Stomach (tissue), 9 donors: ENCODE measurements around the gene CDH2. TPM values are rescaled to one million over a fixed set of nuclear protein-coding genes. Genes with fewer than 3 reads are reported as not detected.

Source experiments
- DNase-seq, 2 donors: peaks; one replicate each; pipeline versions ENCODE4 v3.0.0 to v3.0.0-alpha.2; 2013 to 2019
- H3K27ac ChIP-seq, 5 donors: fragments of 200-600 bp in 4 of 5; sonication (generic) in 4 of 5; one replicate each; pipeline ENCODE4 v1.5.1; 2013 to 2019; ENCODE audit warnings: mild to moderate bottlenecking in 1 of 5, moderate library complexity in 1 of 5
- H3K27me3 ChIP-seq, 3 donors: fragments of 200-600 bp; sonication (generic); one replicate each; pipeline ENCODE4 v1.5.1; 2017 to 2019; ENCODE audit warnings: mixed run types in 1 of 3
- H3K36me3 ChIP-seq, 4 donors: fragments of 200-600 bp; sonication (generic); 1 replicate in 3 of 4; 2 replicates in 1 of 4; pipeline ENCODE4 v1.5.1; 2016 to 2019
- H3K4me1 ChIP-seq, 4 donors: fragments of 200-600 bp; sonication (generic); one replicate each; pipeline ENCODE4 v1.5.1; 2016 to 2019
- H3K4me3 ChIP-seq, 4 donors: fragments of 200-600 bp; sonication (generic) in 3 of 4; one replicate each; pipeline ENCODE4 v1.5.1; 2016 to 2019; ENCODE audit warnings: mild to moderate bottlenecking in 1 of 4
- H3K9me3 ChIP-seq, 4 donors: fragments of 200-600 bp; sonication (generic); one replicate each; pipeline ENCODE4 v1.5.1; 2016 to 2019
- EP300 ChIP-seq: sonication (generic); formaldehyde crosslinking; IDR thresholded peaks from one replicate; pipeline ENCODE4 v1.6.1; 2017; ENCODE audit warnings: antibody characterized with exemption
- POLR2A ChIP-seq, 4 donors: fragments of 450-650 bp; IDR thresholded peaks; one replicate each; pipeline ENCODE4 v1.6.1; 2016; ENCODE audit warnings: antibody characterized with exemption in 4 of 4, control low read depth in 2 of 4, mild to moderate bottlenecking in 1 of 4, moderate library complexity in 1 of 4
- POLR2AphosphoS5 ChIP-seq, 3 donors: sonication (generic); formaldehyde crosslinking; IDR thresholded peaks; one replicate each; pipeline ENCODE4 v1.6.1; 2016; ENCODE audit warnings: antibody characterized with exemption in 3 of 3
- WGBS, 5 donors: extraction: QIAGEN DNeasy Blood & Tissue Kit in 3 of 5; methylation state at CpG; one replicate each; pipeline versions ENCODE4 v1.1.5 to v1.1.7; 2013 to 2018; 5-methylcytosine and 5-hydroxymethylcytosine counted together
- intact Hi-C: fragments of 100-400 bp; cut with DNase I; formaldehyde crosslinking; loops from one replicate; pipeline ENCODE4 v1.15.1; 2023; ENCODE audit warnings: low total_unique reads
- polyA plus RNA-seq, 3 donors: library from polyadenylated mRNA; stranded (reverse); fragments of 200-250 nt; gene quantifications; one replicate each; pipeline ENCODE4 v1.2.3, GENCODE V29; 2013
- total RNA-seq, 5 donors: library from RNA; depleted of rRNA; stranded (reverse); fragments of >200 nt; gene quantifications; one replicate each; pipeline versions ENCODE4 v1.1.0 to v1.2.3, GENCODE V29; 2014 to 2016
- TF ChIP-seq, protein P1 (sequence below), 7 experiments: fragments of 450-650 bp in 4 of 7; fragments of 200-600 bp in 3 of 7; sonication (generic) in 3 of 7; IDR thresholded peaks; one replicate each; pipeline ENCODE4 v1.5.1; 2016 to 2019; ENCODE audit warnings: antibody characterized with exemption in 7 of 7, control low read depth in 2 of 7, mild to moderate bottlenecking in 1 of 7
- donor health status: healthy with polysubstance abuse.
- donor health status: Bipolar disorder and iron deficiency.
- donor health status: healthy.

CDH2 gene
- total and polyA plus RNA-seq, 8 donors: 0.58 to 21.9 (median 5.7) TPM

DNA sequence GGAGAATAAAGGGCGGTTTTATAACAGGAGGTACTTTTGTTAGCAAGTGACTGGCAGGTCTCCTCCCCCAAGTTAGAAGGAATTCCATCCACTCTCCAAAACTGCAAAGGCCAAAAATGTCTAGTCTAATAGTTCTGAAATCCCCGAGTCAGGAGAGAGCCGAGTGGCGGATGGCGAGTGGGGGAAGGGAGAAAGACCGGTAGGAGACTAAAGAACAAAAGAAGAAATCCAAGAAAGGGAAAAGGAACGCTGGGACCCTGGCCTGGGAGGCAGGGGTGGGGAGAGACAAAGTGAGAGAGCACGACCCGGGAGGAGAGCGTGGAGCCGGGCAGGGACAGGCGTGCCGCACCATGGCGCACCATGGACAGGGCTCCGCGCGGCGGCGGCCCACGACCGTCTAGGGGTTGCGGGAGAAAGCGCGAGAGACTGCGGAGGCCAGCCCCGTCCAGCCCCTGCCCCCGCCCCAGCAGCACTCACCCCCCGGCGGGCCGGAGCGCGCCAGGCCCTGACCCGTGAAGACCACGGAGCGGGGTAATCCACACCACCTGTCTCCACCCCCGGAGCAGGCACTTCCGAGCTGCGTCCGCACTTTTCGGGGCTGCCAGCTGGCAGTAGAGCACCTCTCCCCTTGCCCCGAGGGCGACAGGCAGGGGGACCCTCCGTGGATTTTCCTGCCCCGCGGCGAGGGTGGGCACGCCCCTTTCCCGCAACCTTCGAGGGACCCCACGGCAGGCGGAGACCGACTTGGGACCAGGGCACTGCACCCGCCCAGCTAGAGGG is 1.6 kb downstream of the CDH2 start:
- peak overlapping the region in 3 of 5 donors; percentile 42 to 90 (median 71) for H3K27ac ChIP-seq
- peak overlapping the region; percentile 60 to 82 (median 71) for H3K4me3 ChIP-seq
- H3K9me3 ChIP-seq: no peaks in the 10 kb centered on the region
- peaks cover 0 to 82% (median 34%) of the 10 kb centered on the region in 3 donors for H3K27me3 ChIP-seq
- no peaks in the 10 kb centered on the region for H3K36me3 ChIP-seq
- peaks cover 12 to 36% (median 30%) of the 10 kb centered on the region in 4 donors for H3K4me1 ChIP-seq
- peak; percentile 36 to 69 for DNase-seq
- 1 to 11% (median 4%) methylated on average over 8 to 53 of the region's 53 CpGs for WGBS, 5 donors
- no peak for TF ChIP-seq POLR2AphosphoS5 (IDR thresholded peaks at IDR 0.05)
- no peak for TF ChIP-seq POLR2A (IDR thresholded peaks at IDR 0.05)
- TF ChIP-seq, protein P1, sequence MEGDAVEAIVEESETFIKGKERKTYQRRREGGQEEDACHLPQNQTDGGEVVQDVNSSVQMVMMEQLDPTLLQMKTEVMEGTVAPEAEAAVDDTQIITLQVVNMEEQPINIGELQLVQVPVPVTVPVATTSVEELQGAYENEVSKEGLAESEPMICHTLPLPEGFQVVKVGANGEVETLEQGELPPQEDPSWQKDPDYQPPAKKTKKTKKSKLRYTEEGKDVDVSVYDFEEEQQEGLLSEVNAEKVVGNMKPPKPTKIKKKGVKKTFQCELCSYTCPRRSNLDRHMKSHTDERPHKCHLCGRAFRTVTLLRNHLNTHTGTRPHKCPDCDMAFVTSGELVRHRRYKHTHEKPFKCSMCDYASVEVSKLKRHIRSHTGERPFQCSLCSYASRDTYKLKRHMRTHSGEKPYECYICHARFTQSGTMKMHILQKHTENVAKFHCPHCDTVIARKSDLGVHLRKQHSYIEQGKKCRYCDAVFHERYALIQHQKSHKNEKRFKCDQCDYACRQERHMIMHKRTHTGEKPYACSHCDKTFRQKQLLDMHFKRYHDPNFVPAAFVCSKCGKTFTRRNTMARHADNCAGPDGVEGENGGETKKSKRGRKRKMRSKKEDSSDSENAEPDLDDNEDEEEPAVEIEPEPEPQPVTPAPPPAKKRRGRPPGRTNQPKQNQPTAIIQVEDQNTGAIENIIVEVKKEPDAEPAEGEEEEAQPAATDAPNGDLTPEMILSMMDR (IDR thresholded peaks at IDR 0.05): no peak
- TF ChIP-seq EP300: no peak
- intact Hi-C loops: no loop called here

DNA sequence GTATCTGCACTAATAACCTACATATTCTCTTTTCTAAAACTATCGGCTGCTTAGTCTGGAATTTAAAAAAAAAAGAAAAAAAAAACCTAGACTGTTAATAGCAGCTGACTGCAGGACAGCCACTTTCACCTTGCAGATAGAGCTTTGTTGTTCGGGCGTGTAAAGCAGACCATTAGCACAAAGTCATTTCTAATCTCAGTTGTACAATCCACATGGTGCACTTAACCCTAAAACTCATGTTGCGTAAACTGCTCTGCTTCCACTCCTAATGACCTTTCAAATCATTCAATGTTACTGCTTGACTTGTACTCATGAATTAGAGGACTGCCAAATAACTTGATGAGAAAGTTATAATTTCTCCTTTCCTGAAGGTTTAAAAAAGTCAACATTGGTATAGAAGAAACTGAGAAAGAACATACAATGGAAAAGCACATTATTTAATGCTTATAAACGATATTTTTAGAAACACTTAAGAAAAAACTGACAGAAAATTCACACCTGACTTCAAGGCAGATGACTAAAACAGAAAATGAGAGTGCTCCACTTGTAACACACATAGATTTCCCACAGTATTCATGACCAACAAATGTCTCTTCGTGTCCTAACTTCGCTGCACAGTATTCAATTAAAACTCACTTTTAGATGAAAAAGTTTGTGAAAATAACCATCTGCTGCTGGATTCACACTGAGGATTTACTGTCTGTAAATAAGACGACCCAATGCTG is 2.6 kb downstream of the CDH2 start:
- no peak for DNase-seq
- intact Hi-C loops: no loop called here
- peaks cover 0 to 82% (median 34%) of the 10 kb centered on the region in 3 donors for H3K27me3 ChIP-seq
- H3K27ac ChIP-seq: no peak overlapping the region
- no peak overlapping the region for H3K4me3 ChIP-seq
- no peaks in the 10 kb centered on the region for H3K9me3 ChIP-seq
- H3K36me3 ChIP-seq: no peaks in the 10 kb centered on the region
- peaks cover 12 to 36% (median 30%) of the 10 kb centered on the region in 4 donors for H3K4me1 ChIP-seq
- WGBS, 5 donors: 41 to 60% (median 49%) methylated on average over 8 of the region's 8 CpGs
- no peak for TF ChIP-seq EP300
- no peak for TF ChIP-seq POLR2A (IDR thresholded peaks at IDR 0.05)
- no peak for TF ChIP-seq POLR2AphosphoS5 (IDR thresholded peaks at IDR 0.05)
- TF ChIP-seq, protein P1 (IDR thresholded peaks at IDR 0.05): no peak

DNA sequence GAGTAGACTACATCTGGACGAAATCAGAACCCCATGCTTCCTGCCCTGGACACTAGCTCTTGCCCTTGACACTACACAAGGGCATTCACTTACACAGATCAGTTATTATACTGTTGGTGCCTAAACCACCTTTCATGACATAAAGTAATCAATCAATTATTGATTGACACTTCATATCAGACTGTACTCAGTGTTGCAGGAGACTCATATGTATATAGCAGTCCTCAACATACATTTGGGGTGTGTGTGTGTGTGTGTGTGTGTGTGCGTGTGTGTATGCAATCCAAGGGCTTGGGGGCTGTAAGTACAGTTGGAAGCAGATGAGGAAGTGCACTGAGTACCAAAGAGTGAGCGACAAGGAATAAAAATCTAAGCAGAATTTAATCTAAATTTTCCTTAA is 5.1 kb downstream of the CDH2 start:
- Histone ChIP-seq H3K27me3 (peaks cover 0 to 62% (median 21%) of the 10 kb centered on the region in 3 donors), H3K36me3 (no peaks in the 10 kb centered on the region), H3K27ac (no peak overlapping the region), H3K4me1 (peaks cover 12 to 19% (median 18%) of the 10 kb centered on the region in 4 donors), H3K4me3 (no peak overlapping the region), H3K9me3 (no peaks in the 10 kb centered on the region)
- 78 to 85% (median 81%) methylated on average over 3 of the region's 3 CpGs for WGBS, 5 donors
- intact Hi-C loops: no loop called here
- TF ChIP-seq, protein P1 (IDR thresholded peaks at IDR 0.05): no peak
- DNase-seq: no peak

DNA sequence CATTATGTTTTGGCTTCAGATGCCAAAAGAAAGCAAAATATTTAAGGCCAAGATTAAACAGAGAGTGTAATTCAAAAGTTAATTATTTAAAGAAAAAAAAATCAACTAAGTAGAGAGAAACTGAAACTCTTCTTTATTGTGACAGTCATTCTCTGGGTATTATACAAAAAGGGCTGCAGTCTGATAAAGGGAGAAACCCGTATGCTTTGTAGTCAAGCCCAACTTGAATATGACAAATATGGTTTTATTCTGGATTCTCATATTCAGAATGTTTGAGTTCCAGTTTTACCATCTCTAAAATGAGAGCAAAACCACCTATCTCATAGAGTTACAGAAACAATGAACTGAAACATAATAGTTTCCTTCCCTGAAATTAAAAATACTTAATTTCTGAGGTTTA is 8.2 kb downstream of the CDH2 start:
- TF ChIP-seq EP300: no peak
- TF ChIP-seq, protein P1 (IDR thresholded peaks at IDR 0.05): no peak
- TF ChIP-seq POLR2AphosphoS5 (IDR thresholded peaks at IDR 0.05): no peak
- TF ChIP-seq POLR2A (IDR thresholded peaks at IDR 0.05): no peak
- no peak overlapping the region for H3K27ac ChIP-seq
- no peak overlapping the region for H3K4me3 ChIP-seq
- H3K4me1 ChIP-seq: no peaks in the 10 kb centered on the region
- peaks cover 0 to 31% (median 0%) of the 10 kb centered on the region in 3 donors for H3K27me3 ChIP-seq
- intact Hi-C loops: no loop called here
- no peaks in the 10 kb centered on the region for H3K9me3 ChIP-seq
- WGBS, 5 donors: 59 to 75% (median 66%) methylated on average over 1 of the region's 1 CpG
- H3K36me3 ChIP-seq: no peaks in the 10 kb centered on the region
- DNase-seq: no peak
